Vagina (tissue), 2 donors: Measurements from ENCODE around the gene ADGRL3.

Source experiments
- POLR2A ChIP-seq, 2 donors: fragments of 450-650 bp; IDR thresholded peaks; one replicate each; pipeline ENCODE4 v1.6.1; 2017; ENCODE audit warnings: antibody characterized with exemption in 2 of 2, mild to moderate bottlenecking in 2 of 2, moderate library complexity in 2 of 2
- POLR2AphosphoS5 ChIP-seq, 2 donors: sonication (generic); formaldehyde crosslinking; IDR thresholded peaks; one replicate each; pipeline ENCODE4 v1.9.0; 2017; ENCODE audit warnings: antibody characterized with exemption in 2 of 2, mild to moderate bottlenecking in 2 of 2, low read depth in 1 of 2; ENCODE audit not compliant: insufficient read depth in 1 of 2
- TF ChIP-seq, protein P1 (sequence below), 3 experiments: fragments of 450-650 bp in 2 of 3; fragments of 200-600 bp in 1 of 3; sonication (generic) in 1 of 3; IDR thresholded peaks; one replicate each; pipeline ENCODE4 v1.5.1; 2017 to 2019; ENCODE audit warnings: antibody characterized with exemption in 3 of 3, mild to moderate bottlenecking in 2 of 3, moderate library complexity in 2 of 3

DNA sequence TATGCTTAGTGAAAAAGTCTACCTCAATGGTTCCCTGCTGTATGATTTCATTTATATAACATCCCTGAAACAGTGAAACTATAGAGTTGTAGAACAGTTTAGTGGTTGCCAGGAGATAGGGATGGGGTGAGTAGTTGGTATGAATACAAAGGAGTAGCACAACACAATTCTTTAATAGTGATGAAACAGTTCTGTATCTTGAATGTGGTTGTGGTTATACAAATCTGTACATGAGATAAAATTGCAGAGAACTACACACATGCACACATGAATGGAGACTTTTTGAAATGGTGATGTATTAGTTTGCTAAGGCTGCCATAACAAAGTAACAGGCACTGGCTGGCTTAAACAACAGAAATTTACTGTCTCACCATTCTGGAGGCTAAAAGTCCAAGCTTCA is 677.1 kb downstream of the ADGRL3 start:
- TF ChIP-seq POLR2A (IDR thresholded peaks at IDR 0.05) (no peak), POLR2AphosphoS5 (IDR thresholded peaks at IDR 0.05; ENCODE audit: insufficient read depth in 1 of 2, low read depth in 1 of 2) (no peak)
- TF ChIP-seq, protein P1, sequence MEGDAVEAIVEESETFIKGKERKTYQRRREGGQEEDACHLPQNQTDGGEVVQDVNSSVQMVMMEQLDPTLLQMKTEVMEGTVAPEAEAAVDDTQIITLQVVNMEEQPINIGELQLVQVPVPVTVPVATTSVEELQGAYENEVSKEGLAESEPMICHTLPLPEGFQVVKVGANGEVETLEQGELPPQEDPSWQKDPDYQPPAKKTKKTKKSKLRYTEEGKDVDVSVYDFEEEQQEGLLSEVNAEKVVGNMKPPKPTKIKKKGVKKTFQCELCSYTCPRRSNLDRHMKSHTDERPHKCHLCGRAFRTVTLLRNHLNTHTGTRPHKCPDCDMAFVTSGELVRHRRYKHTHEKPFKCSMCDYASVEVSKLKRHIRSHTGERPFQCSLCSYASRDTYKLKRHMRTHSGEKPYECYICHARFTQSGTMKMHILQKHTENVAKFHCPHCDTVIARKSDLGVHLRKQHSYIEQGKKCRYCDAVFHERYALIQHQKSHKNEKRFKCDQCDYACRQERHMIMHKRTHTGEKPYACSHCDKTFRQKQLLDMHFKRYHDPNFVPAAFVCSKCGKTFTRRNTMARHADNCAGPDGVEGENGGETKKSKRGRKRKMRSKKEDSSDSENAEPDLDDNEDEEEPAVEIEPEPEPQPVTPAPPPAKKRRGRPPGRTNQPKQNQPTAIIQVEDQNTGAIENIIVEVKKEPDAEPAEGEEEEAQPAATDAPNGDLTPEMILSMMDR (IDR thresholded peaks at IDR 0.05): no peak
